A549 (cell line): ENCODE data around the gene ALDH7A1. TPM values are rescaled to one million over a fixed set of nuclear protein-coding genes. Genes with fewer than 3 reads are reported as not detected.

Source experiments
- ATAC-seq, 2 experiments: fragments of 200-7000 bp in 1 of 2; fragments of >200 bp in 1 of 2; cut with Nextera tagmentation in 1 of 2; cut with Tn5 transposase in 1 of 2; 3 replicates each; pipeline versions ENCODE4 v1.8.0 to v1.9.1; 2018 to 2020; ENCODE audit warnings: mild to moderate bottlenecking in 1 of 2, moderate library complexity in 1 of 2
- CTCF ChIA-PET: fragments of 300-600 bp; sonication (Branson Sonifier 250); formaldehyde crosslinking; extraction: SDS; loops from one replicate; lab custom pipeline; 2021; ENCODE audit warnings: antibody characterized with exemption, inconsistent platforms; lab: Yijun Ruan, JAX
- POLR2A ChIA-PET: fragments of 350-600 bp; formaldehyde crosslinking; extraction: SDS; loops from one replicate; lab custom pipeline; 2021; ENCODE audit warnings: antibody characterized with exemption, inconsistent platforms; lab: Yijun Ruan, JAX
- DNase-seq, 2 experiments: peaks; one replicate each; pipeline versions ENCODE4 v3.0.0 to v3.0.0-alpha.2; 2011 to 2016; ENCODE audit warnings: low read depth in 1 of 2, low spot score in 1 of 2
- FAIRE-seq: peaks from 2 replicates; lab custom pipeline; 2011; peaks lifted over from hg19 to GRCh38; lab: Jason Lieb, UNC
- H3K27ac ChIP-seq, 2 experiments: fragments of >200 bp; sonication (Bioruptor Twin); formaldehyde crosslinking; 3 replicates each; pipeline ENCODE4 v1.5.1; 2016 to 2017
- H3K4me1 ChIP-seq: fragments of >200 bp; sonication (Bioruptor Twin); formaldehyde crosslinking; 3 replicates; pipeline ENCODE4 v1.6.1; 2016
- H3K4me2 ChIP-seq: fragments of >200 bp; sonication (Bioruptor Twin); formaldehyde crosslinking; 3 replicates; pipeline ENCODE4 v1.6.1; 2016
- H3K4me3 ChIP-seq: fragments of >200 bp; sonication (Bioruptor Twin); formaldehyde crosslinking; 3 replicates; pipeline ENCODE4 v1.5.1; 2016
- H3K9me3 ChIP-seq: fragments of >200 bp; sonication (Bioruptor Twin); formaldehyde crosslinking; 3 replicates; pipeline ENCODE4 v1.6.1; 2016
- BHLHE40 ChIP-seq: IDR thresholded peaks from 2 replicates; pipeline ENCODE4 v1.6.1; 2012; ENCODE audit warnings: low read depth, low read length, inconsistent platforms
- CBX2 ChIP-seq: fragments of 200-600 bp; sonication (generic); IDR thresholded peaks from 2 replicates; pipeline ENCODE4 v1.6.1; 2016; ENCODE audit warnings: low read depth, mild to moderate bottlenecking, borderline replicate concordance
- CHD2 ChIP-seq: fragments of 150-350 bp; IDR thresholded peaks from 2 replicates; pipeline ENCODE4 v1.6.1; 2014; ENCODE audit warnings: low read length; ENCODE audit not compliant: partially characterized antibody
- EHF ChIP-seq: fragments of 250-450 bp; sonication (Bioruptor Pico); IDR thresholded peaks from 2 replicates; pipeline ENCODE4 v1.5.0; 2020; ENCODE audit warnings: mild to moderate bottlenecking
- EHMT2 ChIP-seq: fragments of 200-600 bp; sonication (generic); IDR thresholded peaks from 2 replicates; pipeline ENCODE4 v1.6.1; 2016; ENCODE audit warnings: antibody characterized with exemption, low read depth, mild to moderate bottlenecking, moderate library complexity
- EP300 ChIP-seq, 2 experiments: fragments of >200 bp; sonication (Bioruptor Twin); formaldehyde crosslinking; IDR thresholded peaks; 2 replicates in 1 of 2; 3 replicates in 1 of 2; pipeline ENCODE4 v1.6.1; 2016 to 2017
- ESRRA ChIP-seq: fragments of 150-350 bp; IDR thresholded peaks from 2 replicates; pipeline ENCODE4 v1.6.1; 2014; ENCODE audit warnings: mild to moderate bottlenecking, low read length, borderline replicate concordance
- FOSB ChIP-seq: fragments of 250-450 bp; sonication (Bioruptor Pico); IDR thresholded peaks from 2 replicates; pipeline ENCODE4 v1.5.0; 2020; ENCODE audit warnings: mild to moderate bottlenecking, moderate library complexity
- KDM1A ChIP-seq: fragments of 200-600 bp; sonication (generic); IDR thresholded peaks from 2 replicates; pipeline ENCODE4 v1.6.1; 2016; ENCODE audit warnings: low read depth, mild to moderate bottlenecking
- MAFK ChIP-seq: fragments of 450-650 bp; IDR thresholded peaks from 2 replicates; pipeline ENCODE4 v1.6.1; 2014; ENCODE audit not compliant: partially characterized antibody
- MAZ ChIP-seq: fragments of 150-350 bp; IDR thresholded peaks from 2 replicates; pipeline ENCODE4 v1.6.1; 2014; ENCODE audit warnings: antibody characterized with exemption, low read depth, low read length, borderline replicate concordance
- MYC ChIP-seq: IDR thresholded peaks from 2 replicates; pipeline ENCODE4 v1.6.1; 2012; ENCODE audit warnings: mild to moderate bottlenecking, inconsistent platforms, low read length, improper control_type of control experiment, borderline replicate concordance
- NPAS2 ChIP-seq: fragments of 250-450 bp; sonication (Bioruptor Pico); IDR thresholded peaks from 2 replicates; pipeline ENCODE4 v1.8.0; 2022; ENCODE audit warnings: mild to moderate bottlenecking, moderate library complexity, borderline replicate concordance
- PHF8 ChIP-seq: fragments of 200-600 bp; sonication (generic); IDR thresholded peaks from 2 replicates; pipeline ENCODE4 v1.6.1; 2016; ENCODE audit warnings: low read depth, mild to moderate bottlenecking, antibody characterized with exemption, moderate library complexity, borderline replicate concordance
- POLR2AphosphoS2 ChIP-seq: conservative IDR thresholded peaks from 2 replicates; pipeline ENCODE4 v1.6.1; 2012; ENCODE audit warnings: low read length, improper control_type of control experiment, inconsistent platforms
- RAD21 ChIP-seq, 2 experiments: fragments of >200 bp in 1 of 2; sonication (Bioruptor Twin) in 1 of 2; formaldehyde crosslinking in 1 of 2; IDR thresholded peaks in 1 of 2; conservative IDR thresholded peaks in 1 of 2; 2 replicates in 1 of 2; 3 replicates in 1 of 2; pipeline ENCODE4 v1.6.1; 2012 to 2018; ENCODE audit warnings: inconsistent platforms in 1 of 2
- RFX5 ChIP-seq: fragments of 450-650 bp; IDR thresholded peaks from 2 replicates; pipeline ENCODE4 v1.7.1; 2014; ENCODE audit warnings: antibody characterized with exemption, mild to moderate bottlenecking, moderate library complexity
- RNF2 ChIP-seq: fragments of 200-600 bp; sonication (generic); IDR thresholded peaks from 2 replicates; pipeline ENCODE4 v1.6.1; 2016; ENCODE audit warnings: low read depth, mild to moderate bottlenecking, antibody characterized with exemption, moderate library complexity, borderline replicate concordance
- ZC3H11A ChIP-seq: fragments of 450-650 bp; IDR thresholded peaks from 2 replicates; pipeline ENCODE4 v1.6.1; 2014; ENCODE audit warnings: antibody characterized with exemption, mild to moderate bottlenecking
- ZSCAN20 ChIP-seq: fragments of 250-450 bp; sonication (Bioruptor Pico); IDR thresholded peaks from 2 replicates; pipeline ENCODE4 v1.8.0; 2022; ENCODE audit warnings: mild to moderate bottlenecking, moderate library complexity
- WGBS: methylation state at CpG from one replicate; pipeline ENCODE4 v1.1.6; 2017; ENCODE audit errors: missing lambda C conversion rate; 5-methylcytosine and 5-hydroxymethylcytosine counted together
- polyA plus RNA-seq, 4 experiments: library from polyadenylated mRNA; depleted of rRNA in 3 of 4; stranded (reverse); fragments of >200 nt; fragmentation: RNase III in 1 of 4; extraction: RNeasy Plus Mini Kit Qiagen cat#74134 plus additional on column Dnase treatment in 1 of 4; gene quantifications; 2 replicates in 3 of 4; 3 replicates in 1 of 4; pipeline ENCODE4 v1.2.3, GENCODE V29; 2011 to 2017
- TF ChIP-seq, protein P1 (sequence below): fragments of 150-350 bp; IDR thresholded peaks from 2 replicates; pipeline ENCODE4 v1.6.1; 2014; ENCODE audit warnings: low read depth, mild to moderate bottlenecking, low read length
- TF ChIP-seq, protein P2 (sequence below): fragments of 250-450 bp; sonication (Bioruptor Pico); IDR thresholded peaks from 2 replicates; pipeline ENCODE4 v1.5.0; 2021; ENCODE audit warnings: mild to moderate bottlenecking, moderate library complexity, borderline replicate concordance
- TF ChIP-seq, protein P3 (sequence below): fragments of 200-600 bp; sonication (generic); IDR thresholded peaks from 2 replicates; pipeline ENCODE4 v1.6.1; 2016; ENCODE audit warnings: antibody characterized with exemption, mild to moderate bottlenecking, moderate library complexity

Gene ALDH7A1
- polyA plus RNA-seq, 2 of the 4 experiments (the other 2 are of a cell fraction), result 72.4 to 99.2 TPM

DNA sequence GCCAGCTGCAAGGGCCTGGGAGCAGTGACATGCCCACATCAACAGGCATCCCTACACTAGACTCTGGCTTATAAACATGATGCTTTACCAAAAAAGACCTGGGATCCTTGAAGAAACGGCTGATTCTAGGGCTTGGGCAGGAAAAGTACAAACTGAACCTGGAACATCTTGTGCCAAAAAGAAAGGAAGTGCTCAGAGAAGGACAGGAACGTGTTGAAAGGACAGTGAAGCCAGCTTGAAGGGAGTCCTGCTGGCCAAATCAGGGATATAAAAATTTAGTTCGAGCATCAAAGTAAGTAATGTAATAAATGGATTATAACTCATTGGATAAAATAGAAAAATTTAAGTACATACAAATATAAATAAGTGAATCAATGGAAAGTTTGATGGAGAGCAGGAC is 58.1 kb downstream of the ALDH7A1 start:
- CTCF ChIA-PET, result interaction anchor here (1.1 to 7.1 kb wide), 3 partner anchors 183 to 198 kb away, joined by 3 to 38 read pairs (median 21); no protein-coding TSS in a partner anchor
- 29% methylated on average over 3 of the region's 3 CpGs for WGBS
- no peak overlapping the region for H3K4me2 ChIP-seq

DNA sequence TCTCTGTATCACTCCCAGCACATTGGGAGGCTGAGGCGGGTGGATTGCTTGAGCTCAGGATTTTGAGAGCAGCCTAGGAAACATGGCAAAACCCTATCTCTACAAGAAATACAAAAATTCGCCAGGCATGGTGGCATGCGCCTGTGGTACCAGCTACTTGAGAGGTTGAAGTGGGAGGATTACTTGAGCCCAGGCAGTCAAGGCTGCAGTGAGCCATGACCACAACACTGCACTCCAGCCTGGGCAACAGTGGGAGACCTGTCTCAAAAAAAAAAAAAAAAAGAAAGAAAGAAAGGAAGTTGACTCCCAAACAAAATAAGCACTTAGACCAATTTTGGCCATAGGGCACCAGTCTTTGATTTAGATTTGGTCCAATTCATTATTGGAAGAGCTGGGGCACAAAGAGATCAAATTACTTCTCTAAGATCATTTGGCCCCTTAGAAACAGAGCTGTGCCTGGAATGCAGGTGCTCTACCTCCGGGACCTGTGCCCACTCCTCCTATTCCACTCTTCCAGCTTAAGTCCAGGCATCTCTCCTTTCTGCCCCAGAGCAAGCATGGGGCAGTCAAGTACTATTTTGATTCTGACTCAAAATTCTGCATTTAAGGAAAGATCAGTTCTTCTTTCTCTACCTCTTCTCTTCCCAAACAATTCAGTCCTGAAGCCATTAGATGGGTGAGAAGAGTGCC is 59.0 kb downstream of the ALDH7A1 start:
- FAIRE-seq (no peak), DNase-seq (no peak), ATAC-seq (no peak)
- Histone ChIP-seq H3K4me3 (no peak overlapping the region), H3K4me1 (no peaks in the 10 kb centered on the region), H3K4me2 (no peak overlapping the region), H3K9me3 (no peaks in the 10 kb centered on the region), H3K27ac (no peak overlapping the region)
- TF ChIP-seq, protein P1, sequence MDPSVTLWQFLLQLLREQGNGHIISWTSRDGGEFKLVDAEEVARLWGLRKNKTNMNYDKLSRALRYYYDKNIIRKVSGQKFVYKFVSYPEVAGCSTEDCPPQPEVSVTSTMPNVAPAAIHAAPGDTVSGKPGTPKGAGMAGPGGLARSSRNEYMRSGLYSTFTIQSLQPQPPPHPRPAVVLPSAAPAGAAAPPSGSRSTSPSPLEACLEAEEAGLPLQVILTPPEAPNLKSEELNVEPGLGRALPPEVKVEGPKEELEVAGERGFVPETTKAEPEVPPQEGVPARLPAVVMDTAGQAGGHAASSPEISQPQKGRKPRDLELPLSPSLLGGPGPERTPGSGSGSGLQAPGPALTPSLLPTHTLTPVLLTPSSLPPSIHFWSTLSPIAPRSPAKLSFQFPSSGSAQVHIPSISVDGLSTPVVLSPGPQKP, result no peak
- no peak for TF ChIP-seq CBX2
- no peak for TF ChIP-seq EHF (CRISPR knock-in tag)
- TF ChIP-seq ESRRA, result no peak
- no peak for TF ChIP-seq CHD2
- TF ChIP-seq FOSB (CRISPR knock-in tag), result no peak
- no peak for TF ChIP-seq PHF8
- 77% methylated on average over 4 of the region's 4 CpGs for WGBS
- CTCF ChIA-PET, result interaction anchor here (0.5 to 7.1 kb wide), 7 partner anchors 11 to 197 kb away, joined by 3 to 38 read pairs (median 3); no protein-coding TSS in a partner anchor
- POLR2A ChIA-PET, result no interaction called here

More for the DNA sequence above, 58.1 kb downstream of the ALDH7A1 start:
- no peak overlapping the region for H3K27ac ChIP-seq
- H3K4me3 ChIP-seq, result no peak overlapping the region
- ATAC-seq (no peak), DNase-seq (no peak), FAIRE-seq (no peak)
- POLR2A ChIA-PET, result no interaction called here
- H3K9me3 ChIP-seq, result no peaks in the 10 kb centered on the region
- no peak for TF ChIP-seq EHMT2
- no peak for TF ChIP-seq RAD21 (conservative IDR thresholded peaks at IDR 0.05 in 1 of 2, IDR thresholded peaks at IDR 0.05 in 1 of 2)
- TF ChIP-seq RFX5, result no peak
- TF ChIP-seq RNF2, result no peak
- TF ChIP-seq, protein P2, sequence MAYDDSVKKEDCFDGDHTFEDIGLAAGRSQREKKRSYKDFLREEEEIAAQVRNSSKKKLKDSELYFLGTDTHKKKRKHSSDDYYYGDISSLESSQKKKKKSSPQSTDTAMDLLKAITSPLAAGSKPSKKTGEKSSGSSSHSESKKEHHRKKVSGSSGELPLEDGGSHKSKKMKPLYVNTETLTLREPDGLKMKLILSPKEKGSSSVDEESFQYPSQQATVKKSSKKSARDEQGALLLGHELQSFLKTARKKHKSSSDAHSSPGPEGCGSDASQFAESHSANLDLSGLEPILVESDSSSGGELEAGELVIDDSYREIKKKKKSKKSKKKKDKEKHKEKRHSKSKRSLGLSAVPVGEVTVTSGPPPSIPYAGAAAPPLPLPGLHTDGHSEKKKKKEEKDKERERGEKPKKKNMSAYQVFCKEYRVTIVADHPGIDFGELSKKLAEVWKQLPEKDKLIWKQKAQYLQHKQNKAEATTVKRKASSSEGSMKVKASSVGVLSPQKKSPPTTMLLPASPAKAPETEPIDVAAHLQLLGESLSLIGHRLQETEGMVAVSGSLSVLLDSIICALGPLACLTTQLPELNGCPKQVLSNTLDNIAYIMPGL, result no peak
- TF ChIP-seq ZSCAN20 (CRISPR knock-in tag), result no peak
- no peak for TF ChIP-seq BHLHE40
- TF ChIP-seq MAFK, result no peak
- TF ChIP-seq, protein P1, result no peak
- no peak for TF ChIP-seq KDM1A
- TF ChIP-seq EP300 (IDR thresholded peaks at IDR 0.05), result no peak
- H3K4me1 ChIP-seq, result no peaks in the 10 kb centered on the region

DNA sequence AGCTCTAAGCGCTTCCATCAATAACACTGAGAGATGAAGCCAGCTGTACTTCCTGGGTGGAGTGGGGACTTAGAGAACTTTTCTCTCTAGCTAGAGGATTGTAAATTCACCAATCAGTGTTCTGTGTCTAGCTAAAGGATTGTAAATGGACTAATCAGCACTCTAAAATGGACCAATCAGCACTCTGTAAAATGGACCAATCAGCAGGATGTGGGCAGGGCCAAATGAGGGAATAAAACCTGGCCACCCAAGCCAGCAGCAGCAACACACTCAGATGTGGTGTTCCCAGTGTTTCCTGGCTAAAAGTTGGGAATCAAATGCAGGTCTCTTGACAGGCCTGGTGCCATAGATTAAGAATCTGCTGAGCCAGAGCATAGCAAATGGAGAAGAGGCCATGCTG is 60.5 kb downstream of the ALDH7A1 start:
- ATAC-seq (no peak), FAIRE-seq (no peak), DNase-seq (no peak)
- no peaks in the 10 kb centered on the region for H3K4me1 ChIP-seq
- WGBS, result 100% methylated on average over 1 of the region's 1 CpG
- H3K9me3 ChIP-seq, result no peaks in the 10 kb centered on the region
- no peak overlapping the region for H3K4me2 ChIP-seq
- no peak overlapping the region for H3K4me3 ChIP-seq
- ChIA-PET POLR2A (no interaction called here), CTCF (interaction anchor here (0.5 to 7.1 kb wide), 5 partner anchors 9 to 196 kb away, joined by 3 to 38 read pairs (median 8); no protein-coding TSS in a partner anchor)
- no peak overlapping the region for H3K27ac ChIP-seq
- TF ChIP-seq, protein P1, result no peak
- TF ChIP-seq MAFK, result no peak
- no peak for TF ChIP-seq ZC3H11A
- TF ChIP-seq EP300 (IDR thresholded peaks at IDR 0.05), result no peak
- no peak for TF ChIP-seq MYC
- no peak for TF ChIP-seq NPAS2
- no peak for TF ChIP-seq ESRRA
- TF ChIP-seq MAZ, result no peak
- TF ChIP-seq POLR2AphosphoS2, result no peak
- TF ChIP-seq, protein P3, sequence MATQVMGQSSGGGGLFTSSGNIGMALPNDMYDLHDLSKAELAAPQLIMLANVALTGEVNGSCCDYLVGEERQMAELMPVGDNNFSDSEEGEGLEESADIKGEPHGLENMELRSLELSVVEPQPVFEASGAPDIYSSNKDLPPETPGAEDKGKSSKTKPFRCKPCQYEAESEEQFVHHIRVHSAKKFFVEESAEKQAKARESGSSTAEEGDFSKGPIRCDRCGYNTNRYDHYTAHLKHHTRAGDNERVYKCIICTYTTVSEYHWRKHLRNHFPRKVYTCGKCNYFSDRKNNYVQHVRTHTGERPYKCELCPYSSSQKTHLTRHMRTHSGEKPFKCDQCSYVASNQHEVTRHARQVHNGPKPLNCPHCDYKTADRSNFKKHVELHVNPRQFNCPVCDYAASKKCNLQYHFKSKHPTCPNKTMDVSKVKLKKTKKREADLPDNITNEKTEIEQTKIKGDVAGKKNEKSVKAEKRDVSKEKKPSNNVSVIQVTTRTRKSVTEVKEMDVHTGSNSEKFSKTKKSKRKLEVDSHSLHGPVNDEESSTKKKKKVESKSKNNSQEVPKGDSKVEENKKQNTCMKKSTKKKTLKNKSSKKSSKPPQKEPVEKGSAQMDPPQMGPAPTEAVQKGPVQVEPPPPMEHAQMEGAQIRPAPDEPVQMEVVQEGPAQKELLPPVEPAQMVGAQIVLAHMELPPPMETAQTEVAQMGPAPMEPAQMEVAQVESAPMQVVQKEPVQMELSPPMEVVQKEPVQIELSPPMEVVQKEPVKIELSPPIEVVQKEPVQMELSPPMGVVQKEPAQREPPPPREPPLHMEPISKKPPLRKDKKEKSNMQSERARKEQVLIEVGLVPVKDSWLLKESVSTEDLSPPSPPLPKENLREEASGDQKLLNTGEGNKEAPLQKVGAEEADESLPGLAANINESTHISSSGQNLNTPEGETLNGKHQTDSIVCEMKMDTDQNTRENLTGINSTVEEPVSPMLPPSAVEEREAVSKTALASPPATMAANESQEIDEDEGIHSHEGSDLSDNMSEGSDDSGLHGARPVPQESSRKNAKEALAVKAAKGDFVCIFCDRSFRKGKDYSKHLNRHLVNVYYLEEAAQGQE, result no peak
